ENCODE data around the gene TMEM14B. TPM values are rescaled to one million over a fixed set of nuclear protein-coding genes. Genes with fewer than 3 reads are reported as not detected.
A peak's percentile ranks its signal among the peaks of the same experiment; 100 is the strongest.
"Not testable (repeated sequence)": the region's sequence is repeated elsewhere in the genome, so short reads cannot be mapped to it uniquely, and the experiment has no call there.

TMEM14B gene
- total RNA-seq, 1 experiment from 2014 or later: 109 TPM

DNA sequence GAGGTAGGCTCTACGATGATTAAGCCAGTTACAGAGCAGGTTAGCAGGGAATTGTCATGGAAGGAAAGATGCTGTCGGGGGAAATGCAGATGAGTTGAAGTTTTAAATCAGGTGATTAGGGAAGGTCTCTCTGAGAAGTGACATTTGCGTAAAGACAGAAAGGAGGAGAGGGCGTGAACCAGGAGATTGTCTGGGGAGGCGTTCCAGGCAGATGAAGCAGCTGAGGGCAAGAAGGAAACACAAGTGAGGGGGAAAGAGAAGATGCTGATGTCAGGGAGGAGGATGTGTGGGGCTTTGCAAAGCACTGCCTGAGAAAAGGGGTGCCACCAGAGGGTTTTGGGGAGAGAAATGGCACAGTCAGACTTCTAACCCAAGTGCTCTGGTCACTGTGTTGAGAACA, 2.5 kb upstream of the TMEM14B start:
- DNase-seq (ENCODE audit: extremely low read depth, low read depth): no peak

DNA sequence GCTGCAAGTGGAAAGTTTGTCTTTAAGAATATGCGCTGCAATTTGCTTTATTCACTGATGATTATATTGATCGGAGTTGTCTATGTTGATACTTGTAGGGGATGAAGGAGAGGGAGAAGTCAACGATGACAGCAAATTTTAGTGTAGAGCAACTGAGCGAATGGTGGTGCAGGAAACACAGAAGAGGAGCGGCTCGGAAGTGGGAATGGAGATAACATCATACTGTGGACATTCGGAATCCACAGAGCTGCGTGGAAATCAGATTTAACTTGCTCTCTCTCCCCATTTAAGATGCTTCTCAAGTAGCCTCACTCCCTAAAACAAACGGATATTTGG, 722 bp upstream of the TMEM14B start:
- DNase-seq (ENCODE audit: extremely low read depth, low read depth): no peak

- DNase-seq (ENCODE audit: extremely low read depth, low read depth): no peak
Observed at GRCh38 chr6:10749734-10750133, 2.1 kb downstream of the TMEM14B start.

- not testable (repeated sequence) for DNase-seq (ENCODE audit: extremely low read depth, low read depth)
Observed at GRCh38 chr6:10750568-10750967, 3.0 kb downstream of the TMEM14B start.

- DNase-seq (ENCODE audit: extremely low read depth, low read depth): not testable (repeated sequence)
Observed at GRCh38 chr6:10751757-10752156, 4.2 kb downstream of the TMEM14B start.

- DNase-seq (ENCODE audit: extremely low read depth, low read depth): no peak
Observed at GRCh38 chr6:10756085-10756484, 8.5 kb downstream of the TMEM14B start.

DNA sequence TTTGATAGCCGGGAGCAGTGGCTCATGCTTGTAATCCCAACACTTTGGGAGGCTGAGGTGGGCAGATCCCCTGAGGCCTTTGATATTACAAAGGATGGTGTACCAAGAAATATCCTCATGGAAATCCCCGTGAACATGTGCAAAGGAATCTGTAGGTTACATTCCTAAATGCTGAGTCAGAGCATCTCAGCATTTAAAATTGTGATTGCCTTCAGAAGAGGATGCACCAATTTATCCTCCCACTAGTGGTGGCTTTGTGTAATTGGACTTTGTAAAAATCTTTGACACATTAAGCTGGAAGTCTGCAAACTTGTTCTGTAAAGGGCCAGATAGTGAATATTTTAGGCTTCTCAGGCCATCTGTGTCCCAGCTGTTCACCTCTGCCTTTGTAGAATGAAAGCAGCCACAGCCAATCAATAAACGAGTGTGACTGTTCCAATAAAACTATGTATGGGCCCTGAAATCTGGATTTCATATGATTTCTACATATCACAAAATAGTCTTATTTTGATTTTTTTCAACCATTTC, 11.8 kb downstream of the TMEM14B start:
- peak; percentile 73 for DNase-seq (ENCODE audit: extremely low read depth, low read depth)

- DNase-seq (ENCODE audit: extremely low read depth, low read depth): no peak
Observed at GRCh38 chr6:10759884-10760329, 12.3 kb downstream of the TMEM14B start.

GRCh38 chr6:10763006-10763405, 15.4 kb downstream of the TMEM14B start:
- no peak for DNase-seq (ENCODE audit: extremely low read depth, low read depth)

- no peak for DNase-seq (ENCODE audit: extremely low read depth, low read depth)
Observed at GRCh38 chr6:10769419-10769818, 21.8 kb downstream of the TMEM14B start.

- DNase-seq (ENCODE audit: extremely low read depth, low read depth): no peak
Observed at GRCh38 chr6:10771371-10771894, 23.8 kb downstream of the TMEM14B start.

GRCh38 chr6:10778230-10778629, 30.6 kb downstream of the TMEM14B start:
- no peak for DNase-seq (ENCODE audit: extremely low read depth, low read depth)

- DNase-seq (ENCODE audit: extremely low read depth, low read depth): no peak
Observed at GRCh38 chr6:10779076-10779475, 31.5 kb downstream of the TMEM14B start.

GRCh38 chr6:10791673-10792072, 44.1 kb downstream of the TMEM14B start:
- no peak for DNase-seq (ENCODE audit: extremely low read depth, low read depth)

GRCh38 chr6:10792101-10792500, 44.5 kb downstream of the TMEM14B start:
- DNase-seq (ENCODE audit: extremely low read depth, low read depth): no peak

DNA sequence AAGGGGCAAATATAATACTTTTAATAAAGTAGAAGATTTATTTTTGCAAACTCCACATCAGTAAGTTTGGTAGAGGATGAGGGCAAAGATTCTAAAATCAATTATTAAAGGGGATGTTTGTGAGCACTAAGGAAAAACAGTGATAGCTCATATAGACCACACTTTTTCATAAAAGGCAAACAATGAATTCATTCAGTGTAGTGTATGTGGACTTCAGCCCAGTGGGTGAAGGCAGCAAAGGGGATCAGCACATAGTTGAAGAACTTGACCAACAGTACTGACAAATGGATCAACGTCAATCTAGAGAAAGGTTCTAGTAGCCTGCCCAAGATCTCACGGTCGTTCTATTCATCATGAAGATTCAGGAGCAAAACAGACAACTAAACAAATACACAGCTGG, 45.4 kb downstream of the TMEM14B start:
- DNase-seq (ENCODE audit: extremely low read depth, low read depth): no peak

DNA sequence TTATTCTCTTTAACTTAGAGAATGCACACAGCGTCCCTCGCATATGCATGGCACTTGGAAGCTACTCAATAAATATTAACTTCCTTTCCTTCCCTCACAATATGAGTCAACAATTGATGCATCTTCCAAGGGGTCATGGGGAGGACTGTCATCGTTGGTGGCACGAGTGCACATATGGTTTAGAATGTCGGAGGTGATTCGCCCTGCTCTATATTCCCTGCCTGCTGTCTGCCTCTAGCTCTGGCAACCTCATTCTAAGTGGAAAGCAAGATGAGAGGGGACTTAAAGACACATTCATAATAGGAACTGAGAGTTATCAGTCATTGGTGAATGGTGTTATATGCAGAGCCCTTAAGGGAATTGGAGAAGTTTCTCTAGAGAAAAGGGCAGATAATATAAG, 46.1 kb downstream of the TMEM14B start:
- no peak for DNase-seq (ENCODE audit: extremely low read depth, low read depth)

DNA sequence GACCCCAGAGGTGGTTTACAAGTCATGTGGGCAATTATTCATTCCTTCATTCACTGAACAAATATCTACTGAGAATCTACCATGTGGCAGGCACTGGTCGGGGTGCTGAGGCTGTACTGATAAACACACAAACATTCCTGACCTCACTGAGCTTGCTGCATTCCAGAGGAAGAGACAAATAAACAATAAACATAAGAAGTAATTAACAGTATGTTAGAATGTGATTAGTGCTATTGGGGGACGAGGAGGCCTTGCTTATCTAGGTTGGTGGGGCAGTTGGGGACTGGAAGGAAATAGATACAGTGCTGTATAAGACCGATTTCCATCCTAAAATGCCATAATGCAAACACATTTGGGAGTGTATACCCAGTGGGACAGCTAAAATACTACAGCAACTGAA, 46.6 kb downstream of the TMEM14B start:
- no peak for DNase-seq (ENCODE audit: extremely low read depth, low read depth)

DNA sequence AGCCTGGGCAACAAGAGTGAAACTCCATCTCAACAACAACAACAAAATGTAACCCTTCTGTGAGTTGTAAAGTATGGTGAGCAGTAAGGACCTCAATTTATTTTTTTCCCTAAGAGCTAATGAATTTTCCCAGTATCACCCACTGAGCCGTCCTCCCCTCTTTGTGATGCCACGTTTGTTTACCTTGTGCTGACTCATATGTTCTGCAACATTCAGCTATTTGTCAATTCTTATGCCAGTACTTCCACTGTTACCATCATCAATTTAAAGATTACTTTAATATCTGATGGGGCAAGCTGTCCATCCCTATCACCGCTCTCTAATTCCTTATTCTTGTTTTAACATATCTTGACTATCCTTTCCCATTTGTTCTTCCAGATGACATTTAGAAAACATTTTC, 53.2 kb downstream of the TMEM14B start:
- DNase-seq (ENCODE audit: extremely low read depth, low read depth): peak; percentile 30

DNA sequence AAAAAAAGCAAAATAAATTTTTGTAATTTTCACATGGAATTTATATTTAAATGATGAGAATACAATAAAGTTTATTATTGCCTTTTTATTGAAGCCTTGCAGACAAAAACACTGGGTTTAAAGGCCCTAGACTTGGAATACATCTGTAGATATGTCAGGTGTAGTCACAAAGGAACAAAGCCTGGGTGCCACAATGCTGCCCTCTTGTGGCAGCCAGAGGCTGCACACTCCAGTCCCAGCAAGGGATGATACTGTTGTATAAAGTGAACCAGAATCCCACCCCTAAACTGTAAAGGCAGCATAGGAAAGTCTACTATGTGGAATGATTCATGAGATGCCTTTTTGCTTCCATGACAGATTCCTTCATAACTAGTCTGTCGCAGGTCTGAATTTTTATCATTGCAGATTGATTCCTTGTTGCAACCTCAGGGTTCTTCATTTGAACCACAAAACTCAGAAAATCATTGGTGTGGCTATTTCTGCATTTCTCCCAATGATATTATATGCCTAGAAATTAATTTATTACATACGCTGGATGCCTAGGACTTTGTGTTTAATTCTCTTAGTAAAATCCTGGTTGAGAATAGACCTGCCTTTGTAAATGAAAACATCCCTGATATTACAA, 53.7 kb downstream of the TMEM14B start:
- DNase-seq (ENCODE audit: extremely low read depth, low read depth): peak; percentile 59
